NT2/D1 (cell line): ENCODE measurements around the gene CCDC89.

Experiments
- DNase-seq: peaks from one replicate; pipeline ENCODE4 v3.0.0-alpha.2; 2011; ENCODE audit warnings: low read depth, low spot score
- H3K27me3 ChIP-seq: 2 replicates; pipeline ENCODE4 v1.6.0; 2011; ENCODE audit warnings: mild to moderate bottlenecking; ENCODE audit not compliant: insufficient read length, insufficient read depth
- H3K36me3 ChIP-seq: 2 replicates; pipeline ENCODE4 v1.6.1; 2011; ENCODE audit warnings: mild to moderate bottlenecking, low read length, mixed read lengths; ENCODE audit not compliant: insufficient read depth, insufficient read length
- H3K4me1 ChIP-seq: 2 replicates; pipeline ENCODE4 v1.5.1; 2011; ENCODE audit not compliant: insufficient read depth, insufficient read length
- H3K4me3 ChIP-seq: 2 replicates; pipeline ENCODE4 v1.5.1; 2011; ENCODE audit warnings: low read depth; ENCODE audit not compliant: insufficient read length
- H3K9ac ChIP-seq: 2 replicates; pipeline ENCODE4 v1.6.0; 2011; ENCODE audit warnings: low read depth; ENCODE audit not compliant: insufficient read length
- H3K9me3 ChIP-seq: 2 replicates; pipeline ENCODE4 v1.5.1; 2011; ENCODE audit warnings: mild to moderate bottlenecking, low read length; ENCODE audit not compliant: insufficient read depth
- SUZ12 ChIP-seq: IDR thresholded peaks from 2 replicates; pipeline ENCODE4 v1.6.1; 2011; ENCODE audit not compliant: insufficient read length, insufficient read depth; ENCODE audit errors: extremely low read depth
- YY1 ChIP-seq: IDR thresholded peaks from 2 replicates; pipeline ENCODE4 v1.6.1; 2011; ENCODE audit not compliant: insufficient read length, insufficient read depth
- ZNF274 ChIP-seq: IDR thresholded peaks from 2 replicates; pipeline ENCODE4 v1.6.1; 2011; ENCODE audit warnings: mild to moderate bottlenecking, low read depth, low read length

Gene CCDC89

DNA sequence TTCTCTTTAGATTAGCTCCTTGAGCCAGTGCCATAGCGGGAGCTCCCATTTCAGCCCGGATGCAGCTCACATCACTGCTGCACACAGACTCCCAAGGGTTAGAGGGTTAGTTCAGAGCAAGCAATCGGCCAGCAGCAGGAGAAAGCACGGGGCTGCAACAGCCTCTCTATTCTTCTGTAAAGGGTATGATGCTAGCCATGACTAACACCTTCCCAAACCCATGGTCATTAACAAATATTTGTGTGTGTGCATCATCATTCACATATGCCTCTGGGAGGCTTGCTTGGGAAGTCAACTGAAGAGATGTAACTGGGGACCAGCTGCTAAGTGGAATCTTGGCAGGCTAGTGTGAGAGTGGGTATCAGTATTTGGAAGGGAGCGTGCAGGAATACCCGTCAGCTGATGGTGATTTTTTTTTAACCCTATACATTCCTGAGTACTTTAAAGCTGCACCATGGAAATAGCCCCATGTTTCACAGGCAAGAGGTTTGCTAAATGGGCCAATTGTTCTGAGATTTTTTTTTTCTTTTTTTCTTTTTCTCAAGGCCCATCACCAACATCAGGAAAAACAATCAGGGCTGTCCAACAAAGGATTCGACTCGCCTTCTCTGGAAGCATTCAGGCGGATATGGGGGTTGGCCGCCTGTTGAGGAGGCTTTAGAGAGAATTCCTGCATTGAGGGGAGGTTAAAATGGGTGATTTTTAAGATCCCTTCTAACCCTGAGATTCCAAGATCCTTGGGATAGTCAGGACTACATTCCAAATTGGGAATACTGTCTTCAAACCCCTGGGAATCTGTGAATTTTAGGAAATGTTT lies 33.2 kb upstream of the CCDC89 start:
- H3K27me3 ChIP-seq: no peaks in the 10 kb centered on the region
- H3K9me3 ChIP-seq: no peaks in the 10 kb centered on the region
- H3K36me3 ChIP-seq: no peaks in the 10 kb centered on the region
- peak overlapping the region; percentile 59 for H3K9ac ChIP-seq
- peak; percentile 90 for DNase-seq
- peak overlapping the region; percentile 6 for H3K4me3 ChIP-seq
- no peaks in the 10 kb centered on the region for H3K4me1 ChIP-seq
- TF ChIP-seq SUZ12 (no peak), YY1 (no peak), ZNF274 (no peak)

DNA sequence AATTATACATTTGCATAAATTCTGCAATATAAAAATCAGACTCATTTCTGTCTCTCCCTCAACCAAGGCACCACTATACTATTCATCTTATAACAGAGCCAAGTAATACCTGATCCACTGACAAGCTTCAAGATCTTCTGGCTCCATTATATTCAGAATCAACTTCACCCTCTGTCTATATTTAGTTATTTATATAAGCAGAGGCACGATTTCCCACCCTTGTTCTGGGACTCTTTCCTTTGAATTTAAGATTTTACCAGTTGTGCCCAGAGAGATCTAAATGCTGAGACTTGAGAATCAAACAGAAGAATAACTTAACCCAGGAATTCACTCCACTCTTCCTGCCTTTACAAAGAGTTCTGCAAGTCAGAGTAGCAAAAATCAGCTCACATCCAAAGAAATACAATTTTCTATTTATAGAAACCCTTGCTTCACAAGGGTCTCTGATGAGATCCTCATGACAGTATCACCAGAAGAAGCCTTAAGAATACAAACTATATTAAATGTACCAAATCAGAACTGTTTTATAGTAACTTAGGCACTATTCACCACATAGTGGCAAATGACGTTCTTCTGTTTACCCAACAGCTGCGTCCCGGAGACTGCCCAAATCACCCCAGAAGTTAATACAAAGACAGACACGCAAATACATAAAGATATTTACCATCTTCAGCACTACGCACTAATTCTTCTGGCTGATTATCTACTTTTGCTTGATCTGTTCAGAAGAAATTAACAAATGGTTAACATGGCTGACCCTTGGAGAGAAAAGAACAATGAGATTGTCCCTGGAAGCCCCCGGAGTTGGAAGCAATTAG lies 32.3 kb upstream of the CCDC89 start:
- TF ChIP-seq ZNF274: no peak
- no peak for TF ChIP-seq SUZ12
- no peak for TF ChIP-seq YY1
- no peak for DNase-seq

DNA sequence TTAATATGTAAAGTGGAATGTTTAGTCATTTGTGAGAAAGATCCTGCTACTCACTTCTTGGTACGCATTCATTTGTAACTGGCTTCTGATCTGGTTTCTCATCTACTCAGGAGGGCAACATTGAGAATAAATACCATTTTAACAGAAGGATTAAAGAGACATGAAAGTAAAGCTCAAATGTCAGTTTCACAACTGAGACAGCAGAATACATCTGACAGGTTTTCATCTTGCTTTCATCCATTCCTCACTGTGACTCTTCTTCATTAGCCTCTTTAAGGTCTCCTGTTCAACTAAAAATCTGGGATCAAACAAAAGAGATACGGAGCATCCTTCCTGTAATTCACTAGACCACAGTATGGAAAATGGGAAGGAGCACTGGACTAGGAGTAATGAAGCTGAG lies 31.4 kb upstream of the CCDC89 start:
- Histone ChIP-seq H3K36me3 (no peaks in the 10 kb centered on the region), H3K9ac (no peak overlapping the region), H3K4me3 (no peak overlapping the region), H3K4me1 (no peaks in the 10 kb centered on the region), H3K27me3 (no peaks in the 10 kb centered on the region), H3K9me3 (no peaks in the 10 kb centered on the region)
- TF ChIP-seq ZNF274 (no peak), SUZ12 (no peak), YY1 (no peak)
- no peak for DNase-seq

More for the DNA sequence above, 32.3 kb upstream of the CCDC89 start:
- H3K36me3 ChIP-seq: no peaks in the 10 kb centered on the region
- H3K9me3 ChIP-seq: no peaks in the 10 kb centered on the region
- H3K27me3 ChIP-seq: no peaks in the 10 kb centered on the region
- H3K4me3 ChIP-seq: peak overlapping the region; percentile 6
- no peaks in the 10 kb centered on the region for H3K4me1 ChIP-seq
- peak overlapping the region; percentile 59 for H3K9ac ChIP-seq

DNA sequence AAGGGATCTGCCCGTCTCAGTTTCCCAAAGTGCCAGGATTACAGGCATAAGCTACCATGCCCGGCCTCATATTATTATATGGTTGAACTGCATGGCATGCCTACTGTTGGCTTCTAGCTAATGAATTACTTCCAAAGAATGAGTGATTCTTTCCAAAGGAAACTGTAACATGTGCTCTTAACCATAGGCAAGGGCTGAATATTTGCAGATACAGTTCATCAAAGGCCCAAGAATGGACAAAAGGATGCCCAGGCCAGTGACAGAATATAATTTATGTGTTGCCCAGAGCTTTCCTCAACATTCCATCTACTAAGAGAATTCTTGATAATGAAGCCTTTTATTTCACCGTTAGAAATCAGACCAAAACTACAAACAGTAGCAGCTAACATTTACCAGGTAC lies 27.0 kb upstream of the CCDC89 start:
- no peak for DNase-seq
- H3K9ac ChIP-seq: no peak overlapping the region

DNA sequence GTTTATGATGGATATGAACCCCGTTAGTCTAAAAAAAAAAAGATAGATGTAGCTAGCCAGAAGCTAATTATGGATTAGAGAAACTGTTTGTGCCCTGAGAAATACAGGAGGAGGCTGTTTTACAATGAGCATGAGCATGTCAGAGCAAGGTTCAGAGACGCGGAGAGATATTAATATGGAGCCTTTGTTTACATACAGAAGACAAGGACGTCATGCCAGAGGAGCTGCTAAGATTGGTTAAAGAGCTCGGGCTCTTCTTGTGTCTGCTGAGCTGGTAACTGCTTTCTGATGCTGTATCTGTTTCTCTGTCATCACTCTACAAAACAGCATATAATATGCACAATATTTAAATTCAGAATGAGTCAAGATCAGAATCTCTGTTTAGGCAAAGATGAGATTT lies 24.9 kb upstream of the CCDC89 start:
- DNase-seq: no peak
- no peaks in the 10 kb centered on the region for H3K36me3 ChIP-seq

More for the DNA sequence above, 27.0 kb upstream of the CCDC89 start:
- H3K4me3 ChIP-seq: no peak overlapping the region
- TF ChIP-seq SUZ12: no peak
- TF ChIP-seq YY1: no peak
- TF ChIP-seq ZNF274: no peak
- H3K36me3 ChIP-seq: no peaks in the 10 kb centered on the region
- no peaks in the 10 kb centered on the region for H3K9me3 ChIP-seq
- no peaks in the 10 kb centered on the region for H3K27me3 ChIP-seq
- H3K4me1 ChIP-seq: no peaks in the 10 kb centered on the region

DNA sequence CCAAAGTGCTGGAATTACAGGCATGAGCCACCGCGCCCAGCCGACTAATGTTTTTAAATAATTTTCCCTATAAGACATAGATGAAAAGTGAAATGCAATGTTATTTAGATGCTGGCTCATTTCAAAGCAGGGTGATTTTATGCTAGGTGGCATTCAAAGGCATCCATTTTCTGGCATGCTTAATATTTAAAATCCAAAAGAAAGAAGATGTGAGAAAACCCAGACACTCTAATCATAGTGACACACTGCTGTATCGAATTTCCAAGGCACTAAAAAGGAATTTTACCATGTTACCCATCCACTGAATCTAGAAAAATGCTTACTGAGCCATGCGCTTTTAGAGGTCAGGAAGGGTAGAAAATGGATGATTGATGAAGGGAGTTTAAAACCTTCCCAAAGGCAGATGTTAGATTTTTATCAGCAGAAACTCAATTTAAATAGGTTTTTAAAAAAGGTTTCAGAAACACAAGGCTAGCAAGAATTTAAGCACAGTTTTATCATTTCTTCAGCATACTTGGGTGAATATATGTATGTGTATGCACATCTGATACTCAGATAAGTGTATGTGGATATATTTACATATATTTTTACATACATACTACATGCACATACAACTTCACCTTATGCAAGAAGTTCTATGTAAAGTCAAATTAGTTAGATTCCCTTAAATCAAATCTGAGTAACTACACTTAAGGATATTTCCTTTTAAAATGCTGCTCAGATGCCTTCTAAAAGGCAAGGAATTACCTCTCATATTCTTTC lies 24.1 kb upstream of the CCDC89 start:
- no peaks in the 10 kb centered on the region for H3K4me1 ChIP-seq
- DNase-seq: no peak
- H3K9ac ChIP-seq: no peak overlapping the region
- no peak for TF ChIP-seq YY1
- TF ChIP-seq SUZ12: no peak
- no peak for TF ChIP-seq ZNF274
- no peak overlapping the region for H3K4me3 ChIP-seq
- H3K27me3 ChIP-seq: no peaks in the 10 kb centered on the region
- H3K9me3 ChIP-seq: no peaks in the 10 kb centered on the region
- no peaks in the 10 kb centered on the region for H3K36me3 ChIP-seq

More for the DNA sequence above, 24.9 kb upstream of the CCDC89 start:
- H3K4me1 ChIP-seq: no peaks in the 10 kb centered on the region
- H3K27me3 ChIP-seq: no peaks in the 10 kb centered on the region
- no peaks in the 10 kb centered on the region for H3K9me3 ChIP-seq
- TF ChIP-seq SUZ12: no peak
- H3K4me3 ChIP-seq: no peak overlapping the region
- no peak overlapping the region for H3K9ac ChIP-seq
